GM18502 (cell line): Measurements from ENCODE around the gene GLCE.

Experiments used
- ATAC-seq: cut with Tn5 transposase; IDR thresholded peaks from one replicate; pipeline ENCODE4 v1.9.1; 2021; ENCODE audit warnings: mild to moderate bottlenecking; ENCODE audit not compliant: unreplicated experiment, poor library complexity

Gene GLCE

DNA sequence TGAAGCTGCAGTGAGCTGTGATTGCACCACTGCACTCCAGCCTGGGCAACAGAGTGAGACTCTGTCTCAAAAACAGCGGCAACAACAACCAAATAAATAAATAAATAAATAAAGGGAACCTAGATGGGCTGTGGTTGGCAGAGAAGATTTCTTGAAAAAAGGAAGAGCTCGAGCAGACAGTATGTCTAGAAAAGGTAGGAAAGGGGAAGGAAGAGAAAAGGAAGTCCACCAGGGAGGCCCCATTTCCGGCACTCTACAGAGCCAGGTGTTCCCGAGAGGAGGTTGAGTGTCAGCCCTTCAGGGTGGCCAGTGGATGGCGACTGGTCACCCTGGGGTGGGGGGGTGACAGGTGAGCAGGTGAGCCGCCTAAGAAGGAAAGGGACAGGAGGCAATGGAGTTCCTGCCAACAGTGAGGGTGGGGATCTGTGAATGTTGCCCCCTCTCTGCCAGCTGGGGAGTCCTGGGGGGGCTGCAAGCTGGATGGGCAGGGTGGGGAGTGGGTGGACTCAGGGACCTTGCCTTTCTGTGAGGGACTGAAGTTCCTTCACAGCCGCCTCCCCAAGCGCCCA, 153.1 kb downstream of the GLCE start:
- ATAC-seq: no peak

DNA sequence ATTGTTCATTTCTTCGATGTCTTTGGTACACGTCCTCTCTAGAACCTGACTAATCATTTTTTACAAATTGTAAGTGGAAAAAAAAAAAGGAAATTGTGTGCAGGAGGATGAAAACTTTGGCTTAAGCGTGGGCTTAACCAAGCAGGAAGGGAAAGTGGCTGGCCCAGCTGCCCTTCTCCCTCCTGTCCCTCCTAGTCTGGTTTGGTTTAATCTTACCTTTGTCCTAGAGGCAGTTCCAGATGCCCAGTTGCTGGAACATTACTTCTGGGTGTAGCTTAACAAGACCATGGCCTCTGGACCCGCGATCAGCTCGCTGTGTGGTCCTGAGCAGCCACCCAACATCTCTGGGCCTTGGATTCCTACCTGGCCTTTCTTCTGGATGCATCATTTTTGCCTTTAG, 153.7 kb downstream of the GLCE start:
- no peak for ATAC-seq

DNA sequence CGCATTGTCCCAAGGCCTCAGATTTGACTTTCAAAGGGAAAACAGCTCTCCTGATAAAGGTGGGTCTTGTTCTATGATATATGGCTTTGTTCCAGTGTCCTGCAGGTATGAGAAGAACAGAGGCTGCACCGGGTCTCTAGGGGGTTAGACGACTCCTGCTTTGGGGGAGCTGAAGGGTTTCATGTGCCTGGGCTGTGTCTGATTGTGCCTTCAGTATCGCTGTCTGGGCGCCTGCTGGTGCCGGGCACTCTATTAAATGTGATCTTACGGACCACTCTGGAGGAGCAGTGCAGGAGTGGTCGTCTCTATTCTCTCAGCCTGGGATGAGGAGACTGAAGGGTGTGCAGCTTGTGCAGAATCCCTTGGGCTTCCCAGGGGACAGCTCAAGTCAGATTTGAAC, 154.3 kb downstream of the GLCE start:
- no peak for ATAC-seq

DNA sequence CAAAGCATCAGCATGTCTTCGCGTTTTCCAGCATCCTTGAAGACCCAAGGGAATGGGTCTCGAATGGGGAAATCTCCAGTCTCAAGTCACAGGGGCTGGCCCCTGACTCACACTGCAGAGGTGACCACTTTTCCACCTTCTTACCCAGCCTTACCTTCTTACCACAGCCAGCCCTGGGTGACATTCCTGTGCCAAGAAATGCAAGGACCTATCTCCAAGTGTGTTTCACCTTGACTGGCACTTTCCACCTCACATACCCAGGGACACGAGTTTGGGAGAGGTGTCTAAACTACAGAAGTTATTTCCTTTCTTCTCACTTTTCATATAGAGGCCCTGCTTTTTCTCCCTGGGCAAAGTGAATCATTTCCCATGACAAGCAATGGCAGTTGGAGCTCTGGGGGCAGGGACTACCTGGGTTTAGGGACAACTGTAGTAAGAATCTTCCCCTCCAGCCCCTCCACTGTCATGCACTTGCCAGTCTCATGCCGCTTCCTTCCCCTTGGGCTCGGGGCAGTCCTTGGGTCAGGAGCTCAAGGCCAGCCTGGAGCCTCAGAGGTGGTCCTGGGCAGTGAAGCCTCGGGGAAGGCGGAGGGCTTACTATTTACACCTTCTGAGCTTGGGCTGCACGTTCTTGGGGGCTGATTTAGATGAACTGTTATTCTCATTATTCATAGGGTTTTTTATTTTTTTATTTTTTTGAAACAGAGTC, 155.1 kb downstream of the GLCE start:
- no peak for ATAC-seq

DNA sequence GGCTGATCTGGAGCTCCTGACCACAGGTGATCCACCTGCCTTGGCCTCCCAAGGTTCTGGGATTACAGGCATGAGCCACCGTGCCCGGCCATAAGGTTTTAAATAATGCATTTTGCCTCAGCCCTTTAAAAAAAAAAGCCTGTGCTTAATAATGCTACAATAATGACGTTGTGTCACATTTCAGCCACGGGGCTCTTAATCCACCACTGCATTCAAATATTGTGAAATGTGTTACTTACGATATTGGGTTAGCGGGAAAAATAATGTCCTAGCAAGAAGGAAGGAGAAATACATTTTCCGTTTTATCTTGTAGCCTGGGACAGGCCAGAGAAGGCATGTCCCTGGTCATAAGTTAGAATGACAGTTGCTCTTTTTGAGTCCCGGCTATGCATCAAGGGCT, 155.9 kb downstream of the GLCE start:
- no peak for ATAC-seq

DNA sequence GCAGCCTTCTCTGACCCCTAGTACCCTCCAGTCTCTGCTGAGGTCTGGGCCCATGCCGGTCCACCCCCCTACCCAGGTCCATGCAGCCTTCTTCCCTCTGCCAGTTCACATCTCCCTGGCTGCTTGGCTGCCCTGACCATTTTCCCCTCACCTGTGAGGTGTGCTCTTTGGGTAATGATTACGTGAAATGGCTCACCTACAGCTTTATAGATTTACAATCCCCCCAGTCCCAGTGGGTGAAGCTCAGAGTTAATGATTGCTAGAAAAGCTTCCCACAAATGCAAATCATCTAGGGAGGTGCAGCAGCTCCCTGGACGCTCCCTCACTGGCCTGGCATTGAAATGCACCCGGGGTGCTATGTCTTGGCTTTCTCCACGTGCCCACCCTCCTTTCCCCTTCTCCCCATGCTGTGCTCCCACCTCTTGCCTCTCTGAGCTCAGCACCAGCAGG, 157.0 kb downstream of the GLCE start:
- ATAC-seq: no peak

DNA sequence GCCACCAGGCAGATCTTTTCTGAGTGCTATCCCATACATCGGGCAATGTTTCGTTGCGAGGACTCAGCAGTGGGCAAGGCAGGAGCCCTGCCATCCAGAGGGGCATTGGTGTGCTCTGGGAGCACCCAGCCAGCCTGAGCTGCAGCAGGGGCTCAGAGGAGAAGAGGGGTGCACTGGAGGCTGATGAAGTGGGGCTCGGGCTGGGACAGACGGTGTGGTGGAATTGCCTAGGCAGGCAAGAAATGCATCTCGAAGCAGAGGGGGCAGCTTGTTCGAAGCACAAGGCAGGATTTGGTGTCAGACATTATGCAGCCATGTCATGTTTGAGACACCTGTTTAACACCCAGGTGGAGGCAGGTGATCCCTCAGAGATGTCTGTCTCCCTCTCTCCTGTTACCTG, 157.6 kb downstream of the GLCE start:
- no peak for ATAC-seq

DNA sequence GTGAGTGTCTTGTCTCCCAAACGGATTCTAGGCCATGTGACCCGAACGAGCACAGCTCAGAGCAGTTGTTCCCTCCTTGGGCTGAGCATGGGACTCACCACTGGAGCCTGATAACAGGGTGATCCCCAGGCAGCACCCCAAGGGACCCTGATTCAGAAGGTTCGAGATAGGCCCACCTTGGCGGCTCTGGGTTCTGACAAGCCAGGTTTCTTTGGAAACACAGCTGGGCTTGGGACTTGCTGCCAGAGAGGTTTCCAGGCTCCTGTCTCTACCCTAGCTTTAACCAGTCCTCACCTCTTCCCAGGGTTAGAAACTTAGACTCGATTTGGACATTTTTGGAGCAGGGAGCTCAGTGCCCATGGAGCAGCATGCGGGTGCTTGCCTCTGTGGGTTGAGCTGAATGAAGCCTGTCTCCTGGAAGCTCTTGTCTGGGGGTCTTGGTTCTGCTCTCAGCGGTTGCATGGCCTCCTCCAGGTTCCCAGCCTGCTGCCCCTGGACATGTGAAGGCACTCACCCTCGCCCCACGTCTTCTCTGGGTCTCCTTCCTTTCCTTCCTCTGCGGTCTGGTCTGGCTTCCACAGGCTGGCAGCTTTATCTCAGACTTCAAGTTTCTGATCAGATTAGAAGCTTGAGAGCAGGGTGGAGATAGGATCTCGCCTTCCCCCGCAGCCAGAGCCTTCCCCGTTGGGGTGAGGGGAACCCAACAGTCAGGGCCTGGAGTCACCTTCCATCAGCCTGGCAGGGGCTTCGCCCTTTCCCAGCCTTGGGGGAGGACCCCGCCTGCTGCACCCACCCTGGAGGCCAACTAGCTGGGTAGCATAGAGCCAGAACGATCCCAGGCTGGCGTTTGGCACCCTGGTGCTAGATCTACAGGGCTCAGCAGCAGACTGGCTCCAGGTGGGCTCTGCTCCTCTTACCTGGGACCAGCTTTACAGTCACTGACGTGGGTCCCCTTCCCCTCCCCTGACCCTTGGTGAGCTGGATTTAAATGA, 159.2 kb downstream of the GLCE start:
- no peak for ATAC-seq

DNA sequence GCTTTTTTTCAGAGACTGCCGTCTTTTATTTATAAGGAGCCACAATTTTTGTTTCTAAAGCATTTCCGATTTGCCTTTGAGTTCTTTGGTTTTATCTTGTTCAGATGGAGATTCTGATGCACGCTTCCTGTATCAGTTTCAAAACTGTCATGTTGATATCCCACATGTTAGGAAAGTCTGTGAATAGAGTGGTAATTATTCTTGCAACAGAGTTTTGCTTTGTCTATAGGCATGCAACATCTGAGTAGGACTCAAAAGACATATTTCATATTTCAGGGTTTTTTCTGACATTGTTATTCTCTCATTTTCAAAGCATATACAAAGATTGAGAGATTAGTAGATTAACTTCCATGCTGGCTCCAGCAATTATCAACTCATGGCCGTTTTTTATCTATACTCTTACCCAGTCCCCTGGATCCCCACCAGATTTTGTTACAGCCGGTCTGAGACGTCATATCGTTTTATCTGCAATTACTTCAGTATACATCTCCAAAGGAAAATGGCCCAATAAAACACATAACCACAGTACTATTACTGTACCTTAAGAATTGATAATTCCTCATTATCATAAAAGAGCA, 160.6 kb downstream of the GLCE start:
- ATAC-seq: no peak
